K562 (cell line): ENCODE results near the gene COA3. TPM values are rescaled to one million over a fixed set of nuclear protein-coding genes. Genes with fewer than 3 reads are reported as not detected.
A peak's percentile ranks its signal among the peaks of the same experiment; 100 is the strongest.

Source experiments
- AFF1 ChIP-seq, 2 experiments: fragments of 450-650 bp; IDR thresholded peaks; 2 replicates each; pipeline ENCODE4 v1.6.1; 2018; ENCODE audit warnings: mild to moderate bottlenecking in 2 of 2, low read depth in 1 of 2; ENCODE audit not compliant: partially characterized antibody in 2 of 2
- COPS2 ChIP-seq: fragments of 450-650 bp; conservative IDR thresholded peaks from 2 replicates; pipeline ENCODE4 v1.6.1; 2016; ENCODE audit warnings: mild to moderate bottlenecking, moderate library complexity
- FOSL1 ChIP-seq: fragments of 200-800 bp; sonication (Bioruptor generic); conservative IDR thresholded peaks from 2 replicates; pipeline ENCODE4 v1.6.1; 2016; ENCODE audit warnings: missing genetic modification characterization, missing compliant biosample characterization
- GMEB1 ChIP-seq: fragments of 250-450 bp; sonication (Bioruptor Pico); IDR thresholded peaks from 2 replicates; pipeline ENCODE4 v1.4.0; 2020; ENCODE audit warnings: mild to moderate bottlenecking
- GTF2E2 ChIP-seq: fragments of 200-800 bp; sonication (Bioruptor generic); IDR thresholded peaks from 2 replicates; pipeline ENCODE4 v1.6.1; 2016; ENCODE audit warnings: missing genetic modification characterization, missing compliant biosample characterization
- MTA2 ChIP-seq: fragments of 450-650 bp; IDR thresholded peaks from 2 replicates; pipeline ENCODE4 v1.6.1; 2016; ENCODE audit warnings: low read depth
- NBN ChIP-seq: fragments of 450-650 bp; IDR thresholded peaks from 2 replicates; pipeline ENCODE4 v1.6.1; 2016; ENCODE audit warnings: low read depth, mild to moderate bottlenecking
- NCOA1 ChIP-seq: fragments of 450-650 bp; IDR thresholded peaks from 2 replicates; pipeline ENCODE4 v1.6.1; 2016; ENCODE audit warnings: low read depth
- NR4A1 ChIP-seq, 2 experiments: fragments of 250-450 bp in 1 of 2; fragments of 450-650 bp in 1 of 2; sonication (Bioruptor Pico) in 1 of 2; IDR thresholded peaks; 2 replicates each; pipeline versions ENCODE4 v1.4.0 to v1.6.1; 2016 to 2020; ENCODE audit warnings: mild to moderate bottlenecking in 2 of 2, missing compliant biosample characterization in 1 of 2, missing genetic modification characterization in 1 of 2, moderate library complexity in 1 of 2
- RAD21 ChIP-seq, 2 experiments: fragments of 250-450 bp in 1 of 2; fragments of 450-650 bp in 1 of 2; sonication (Bioruptor Pico) in 1 of 2; formaldehyde crosslinking in 1 of 2; IDR thresholded peaks in 1 of 2; conservative IDR thresholded peaks in 1 of 2; 2 replicates each; pipeline versions ENCODE4 v1.4.0 to v1.8.0; 2020 to 2022; ENCODE audit warnings: mild to moderate bottlenecking in 2 of 2, moderate library complexity in 1 of 2
- TAF1 ChIP-seq: IDR thresholded peaks from 2 replicates; pipeline ENCODE4 v1.6.1; 2011; ENCODE audit warnings: mild to moderate bottlenecking, low read length, moderate library complexity; ENCODE audit not compliant: insufficient read depth, control insufficient read depth, severe bottlenecking; ENCODE audit errors: extremely low read depth
- TSHZ1 ChIP-seq: fragments of 250-450 bp; sonication (Bioruptor Pico); IDR thresholded peaks from 2 replicates; pipeline ENCODE4 v1.4.0; 2020; ENCODE audit warnings: mild to moderate bottlenecking, moderate library complexity
- ZC3H8 ChIP-seq: fragments of 450-650 bp; IDR thresholded peaks from 2 replicates; pipeline ENCODE4 v1.6.1; 2017
- ZNF197 ChIP-seq: fragments of 200-800 bp; sonication (Bioruptor generic); IDR thresholded peaks from 2 replicates; pipeline ENCODE4 v1.6.1; 2016; ENCODE audit warnings: low read depth, missing genetic modification characterization, missing compliant biosample characterization
- ZNF324 ChIP-seq: fragments of 250-450 bp; sonication (Bioruptor Pico); IDR thresholded peaks from 2 replicates; pipeline ENCODE4 v1.4.0; 2020; ENCODE audit warnings: mild to moderate bottlenecking
- polyA plus RNA-seq, 8 experiments: library from polyadenylated mRNA; depleted of rRNA in 4 of 8; stranded (reverse) in 5 of 8; unstranded in 3 of 8; fragments of >200 nt; fragmentation: Nextera tagmentation in 2 of 8; fragmentation: Illumina TruSeq in 1 of 8; extraction: Ambion mirVana in 2 of 8; extraction: Trizol in 1 of 8; gene quantifications; 2 replicates each; pipeline versions ENCODE4 v1.2.1 to v1.2.3, GENCODE V29; 2011 to 2014; ENCODE audit warnings: inconsistent platforms in 1 of 8, missing spikeins in 1 of 8
- total RNA-seq, 7 experiments: library from RNA; depleted of rRNA in 6 of 7; stranded (reverse); fragments of >200 nt in 6 of 7; fragmentation: Illumina TruSeq in 2 of 7; extraction: Trizol in 2 of 7; gene quantifications; 2 replicates each; pipeline versions ENCODE4 v1.2.1 to v1.2.3, GENCODE V29; 2011 to 2021; ENCODE audit warnings: low replicate concordance in 1 of 7

COA3 gene
- total and polyA plus RNA-seq, 9 of the 15 experiments (the other 6 are each of a cell fraction or from before 2014, with no cell fraction given) = 49.6 to 153 (median 61.4) TPM

GRCh38 chr17:42773290-42774035, 25.0 kb downstream of the COA3 start, which contains the start of gene VPS25 (continued):
- 0 out of 2 replicates have a peak, but pooled peaks have one; percentile 32 for TF ChIP-seq NR4A1 (CRISPR knock-in tag; IDR thresholded peaks at IDR 0.05)
- TF ChIP-seq NR4A1 (tag; IDR thresholded peaks at IDR 0.05) = no peak
- peak; percentile 11 to 43; a peak in 2 of 4 replicates for TF ChIP-seq RAD21 (CRISPR knock-in tag; conservative IDR thresholded peaks at IDR 0.05 in 1 of 2, IDR thresholded peaks at IDR 0.05 in 1 of 2)
- TF ChIP-seq NBN = peak; percentile 80
- TF ChIP-seq FOSL1 (tag) = 0 out of 2 replicates have a peak, but pooled peaks have one; percentile 39
- TF ChIP-seq GTF2E2 (tag) = peak; percentile 98
- no peak for TF ChIP-seq ZNF197 (CRISPR knock-in tag)
- TF ChIP-seq COPS2 = no peak
- peak in 1 of 2 experiments; percentile 77 for TF ChIP-seq AFF1 (IDR thresholded peaks at IDR 0.05; ENCODE audit: low read depth in 1 of 2, partially characterized antibody in 2 of 2)
- TF ChIP-seq TAF1 = peak; percentile 100
- no peak for TF ChIP-seq ZC3H8
- TF ChIP-seq GMEB1 = peak; percentile 53; the same call in 1 of the 2 replicates
- 0 out of 2 replicates have a peak, but pooled peaks have one; percentile 5 for TF ChIP-seq MTA2
- peak; percentile 98 for TF ChIP-seq NCOA1
- peak; percentile 10; the same call in 1 of the 2 replicates for TF ChIP-seq TSHZ1 (CRISPR knock-in tag)
- no peak for TF ChIP-seq ZNF324 (CRISPR knock-in tag)
